Esophagus muscularis mucosa (tissue), 4 donors: ENCODE measurements around the gene SIRPA.

Experiments used
- EP300 ChIP-seq: sonication (generic); formaldehyde crosslinking; IDR thresholded peaks from one replicate; pipeline ENCODE4 v1.6.1; 2017; ENCODE audit warnings: antibody characterized with exemption
- POLR2A ChIP-seq: fragments of 450-650 bp; IDR thresholded peaks from one replicate; pipeline ENCODE4 v1.6.1; 2017; ENCODE audit warnings: antibody characterized with exemption, moderate library complexity, mild to moderate bottlenecking, low read depth
- TF ChIP-seq, protein P1 (sequence below), 3 experiments: fragments of 200-600 bp in 2 of 3; fragments of 450-650 bp in 1 of 3; sonication (generic) in 2 of 3; IDR thresholded peaks; one replicate each; pipeline ENCODE4 v1.5.1; 2017 to 2019; ENCODE audit warnings: antibody characterized with exemption in 3 of 3, mild to moderate bottlenecking in 2 of 3, moderate library complexity in 1 of 3

DNA sequence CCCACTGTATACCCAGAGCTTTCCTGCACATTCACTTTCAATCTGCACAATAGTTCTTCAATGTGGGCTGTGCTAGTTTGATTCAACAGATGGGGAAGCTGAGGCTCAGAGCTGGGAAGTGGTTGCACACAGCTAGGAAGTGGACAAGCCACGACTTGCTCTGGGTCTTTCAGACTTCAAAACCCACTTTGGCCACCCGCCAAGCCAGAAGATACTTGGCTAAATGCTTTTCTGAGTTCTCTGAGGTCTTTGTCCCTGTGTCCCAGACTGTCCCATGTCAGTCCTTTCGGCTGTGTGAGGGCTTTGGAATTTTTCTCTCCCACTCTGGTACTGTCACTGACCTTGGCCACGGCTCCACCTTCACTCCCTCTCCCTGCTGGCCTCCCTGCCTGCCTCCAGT, 88.1 kb downstream of the SIRPA start:
- TF ChIP-seq POLR2A (no peak), EP300 (no peak)
- TF ChIP-seq, protein P1, sequence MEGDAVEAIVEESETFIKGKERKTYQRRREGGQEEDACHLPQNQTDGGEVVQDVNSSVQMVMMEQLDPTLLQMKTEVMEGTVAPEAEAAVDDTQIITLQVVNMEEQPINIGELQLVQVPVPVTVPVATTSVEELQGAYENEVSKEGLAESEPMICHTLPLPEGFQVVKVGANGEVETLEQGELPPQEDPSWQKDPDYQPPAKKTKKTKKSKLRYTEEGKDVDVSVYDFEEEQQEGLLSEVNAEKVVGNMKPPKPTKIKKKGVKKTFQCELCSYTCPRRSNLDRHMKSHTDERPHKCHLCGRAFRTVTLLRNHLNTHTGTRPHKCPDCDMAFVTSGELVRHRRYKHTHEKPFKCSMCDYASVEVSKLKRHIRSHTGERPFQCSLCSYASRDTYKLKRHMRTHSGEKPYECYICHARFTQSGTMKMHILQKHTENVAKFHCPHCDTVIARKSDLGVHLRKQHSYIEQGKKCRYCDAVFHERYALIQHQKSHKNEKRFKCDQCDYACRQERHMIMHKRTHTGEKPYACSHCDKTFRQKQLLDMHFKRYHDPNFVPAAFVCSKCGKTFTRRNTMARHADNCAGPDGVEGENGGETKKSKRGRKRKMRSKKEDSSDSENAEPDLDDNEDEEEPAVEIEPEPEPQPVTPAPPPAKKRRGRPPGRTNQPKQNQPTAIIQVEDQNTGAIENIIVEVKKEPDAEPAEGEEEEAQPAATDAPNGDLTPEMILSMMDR (IDR thresholded peaks at IDR 0.05): no peak
